ENCODE results near the gene NLRP3.
"Not testable (repeated sequence)": the region's sequence is repeated elsewhere in the genome, so short reads cannot be mapped to it uniquely, and the experiment has no call there.

The NLRP3 gene

GRCh38 chr1:247415423-247416361, at the start of gene NLRP3:
TSS of gene NLRP3 (plus strand) at chr1:247416173. CDS start at chr1:247418801, 2,628 bp downstream.
- DNase-seq (ENCODE audit: low read depth) = no peak

- not testable (repeated sequence) for DNase-seq (ENCODE audit: low read depth)
These were observed 49.6 kb upstream of the NLRP3 start for GRCh38 chr1:247366345-247366744.

GRCh38 chr1:247366926-247367645, 48.9 kb upstream of the NLRP3 start:
- no peak for DNase-seq (ENCODE audit: low read depth)

- DNase-seq (ENCODE audit: low read depth) = no peak
These were observed 48.1 kb upstream of the NLRP3 start for GRCh38 chr1:247367786-247368422.

- no peak for DNase-seq (ENCODE audit: low read depth)
These were observed 47.4 kb upstream of the NLRP3 start for GRCh38 chr1:247368490-247369145.

- DNase-seq (ENCODE audit: low read depth) = no peak
These were observed 44.9 kb upstream of the NLRP3 start for GRCh38 chr1:247370786-247371732.

GRCh38 chr1:247371801-247372259, 44.1 kb upstream of the NLRP3 start:
- DNase-seq (ENCODE audit: low read depth) = no peak

- no peak for DNase-seq (ENCODE audit: low read depth)
These were observed 42.2 kb upstream of the NLRP3 start for GRCh38 chr1:247373721-247374141.

- DNase-seq (ENCODE audit: low read depth) = not testable (repeated sequence)
These were observed 41.2 kb upstream of the NLRP3 start for GRCh38 chr1:247374651-247375334.

- DNase-seq (ENCODE audit: low read depth) = no peak
These were observed 40.2 kb upstream of the NLRP3 start for GRCh38 chr1:247375747-247376146.

- DNase-seq (ENCODE audit: low read depth) = no peak
These were observed 39.3 kb upstream of the NLRP3 start for GRCh38 chr1:247376659-247377058.

- DNase-seq (ENCODE audit: low read depth) = not testable (repeated sequence)
These were observed 38.3 kb upstream of the NLRP3 start for GRCh38 chr1:247377656-247378055.

GRCh38 chr1:247378334-247379073, 37.5 kb upstream of the NLRP3 start:
- DNase-seq (ENCODE audit: low read depth) = no peak

- no peak for DNase-seq (ENCODE audit: low read depth)
These were observed 30.7 kb upstream of the NLRP3 start for GRCh38 chr1:247385283-247385682.

GRCh38 chr1:247386217-247386616, 29.8 kb upstream of the NLRP3 start:
- no peak for DNase-seq (ENCODE audit: low read depth)

- DNase-seq (ENCODE audit: low read depth) = no peak
These were observed 29.3 kb upstream of the NLRP3 start for GRCh38 chr1:247386687-247387086.

GRCh38 chr1:247387096-247387495, 28.9 kb upstream of the NLRP3 start:
- DNase-seq (ENCODE audit: low read depth) = no peak

- DNase-seq (ENCODE audit: low read depth) = no peak
These were observed 28.4 kb upstream of the NLRP3 start for GRCh38 chr1:247387565-247387964.

GRCh38 chr1:247390116-247390791, 25.7 kb upstream of the NLRP3 start:
- no peak for DNase-seq (ENCODE audit: low read depth)

Data from GM04503 (cell line).